ENCODE measurements around the gene FHAD1.
A peak's percentile ranks its signal among the peaks of the same experiment; 100 is the strongest.

The FHAD1 gene

GRCh38 chr1:15282038-15282437 lies 35.0 kb downstream of the FHAD1 start:
- Histone ChIP-seq H3K27ac (no peak overlapping the region), H3K36me3 (replicated peaks) (no peaks in the 10 kb centered on the region), H3K27me3 (replicated peaks) (no peaks in the 10 kb centered on the region), H3K4me3 (ENCODE audit: low read depth, low read length) (no peak overlapping the region)
- no peak for TF ChIP-seq CTCF (IDR thresholded peaks at IDR 0.05; ENCODE audit: low read depth, low read length, missing control alignments)
- no peak for DNase-seq
- in situ Hi-C loops (cut with HindIII; ENCODE audit: low pct_ligation_motif_present, low sequenced_read_pairs) = no loop called here

GRCh38 chr1:15282810-15283474 lies 35.9 kb downstream of the FHAD1 start:
- DNase-seq = no peak
- H3K27me3 ChIP-seq (replicated peaks) = no peaks in the 10 kb centered on the region

GRCh38 chr1:15283526-15283925 lies 36.5 kb downstream of the FHAD1 start:
- no peak for DNase-seq
- peak; percentile 50 for TF ChIP-seq CTCF (IDR thresholded peaks at IDR 0.05; ENCODE audit: low read depth, low read length, missing control alignments)
- Histone ChIP-seq H3K27me3 (replicated peaks) (no peaks in the 10 kb centered on the region), H3K36me3 (replicated peaks) (no peaks in the 10 kb centered on the region), H3K27ac (no peak overlapping the region), H3K4me3 (ENCODE audit: low read depth, low read length) (no peak overlapping the region)
- in situ Hi-C loops (cut with HindIII; ENCODE audit: low pct_ligation_motif_present, low sequenced_read_pairs) = no loop called here

More at GRCh38 chr1:15282810-15283474, 35.9 kb downstream of the FHAD1 start:
- Histone ChIP-seq H3K27ac (no peak overlapping the region), H3K36me3 (replicated peaks) (no peaks in the 10 kb centered on the region), H3K4me3 (ENCODE audit: low read depth, low read length) (no peak overlapping the region)
- TF ChIP-seq CTCF (IDR thresholded peaks at IDR 0.05; ENCODE audit: low read depth, low read length, missing control alignments) = no peak
- in situ Hi-C loops (cut with HindIII; ENCODE audit: low pct_ligation_motif_present, low sequenced_read_pairs) = no loop called here

GRCh38 chr1:15286452-15286851 lies 39.4 kb downstream of the FHAD1 start:
- Histone ChIP-seq H3K27me3 (replicated peaks) (no peaks in the 10 kb centered on the region), H3K27ac (no peak overlapping the region), H3K36me3 (replicated peaks) (no peaks in the 10 kb centered on the region), H3K4me3 (ENCODE audit: low read depth, low read length) (no peak overlapping the region)
- TF ChIP-seq CTCF (IDR thresholded peaks at IDR 0.05; ENCODE audit: low read depth, low read length, missing control alignments) = no peak
- no peak for DNase-seq
- in situ Hi-C loops (cut with HindIII; ENCODE audit: low pct_ligation_motif_present, low sequenced_read_pairs) = no loop called here

GRCh38 chr1:15287035-15287979 lies 40.3 kb downstream of the FHAD1 start:
- H3K4me3 ChIP-seq (ENCODE audit: low read depth, low read length) = no peak overlapping the region
- no peaks in the 10 kb centered on the region for H3K36me3 ChIP-seq (replicated peaks)
- DNase-seq = no peak
- in situ Hi-C loops (cut with HindIII; ENCODE audit: low pct_ligation_motif_present, low sequenced_read_pairs) = no loop called here
- no peak overlapping the region for H3K27ac ChIP-seq
- no peak for TF ChIP-seq CTCF (IDR thresholded peaks at IDR 0.05; ENCODE audit: low read depth, low read length, missing control alignments)
- no peaks in the 10 kb centered on the region for H3K27me3 ChIP-seq (replicated peaks)
